GM12892 (cell line): ENCODE results near the gene CPSF4.
A peak's percentile ranks its signal among the peaks of the same experiment; 100 is the strongest.

Source experiments
- DNase-seq: peaks from one replicate; pipeline ENCODE4 v3.0.0; 2011; ENCODE audit not compliant: insufficient read length
- FAIRE-seq: peaks from 2 replicates; lab custom pipeline; 2011; peaks lifted over from hg19 to GRCh38; lab: Jason Lieb, UNC
- POLR2A ChIP-seq: IDR thresholded peaks from 2 replicates; pipeline ENCODE4 v1.6.1; 2011; ENCODE audit warnings: low read depth, low read length, control low read depth
- POLR2AphosphoS5 ChIP-seq: IDR thresholded peaks from 2 replicates; pipeline ENCODE4 v1.6.1; 2011; ENCODE audit warnings: low read depth, low read length, control low read depth
- TAF1 ChIP-seq: IDR thresholded peaks from 2 replicates; pipeline ENCODE4 v1.6.1; 2011; ENCODE audit warnings: low read depth, mild to moderate bottlenecking, control low read depth, low read length, borderline replicate concordance

CPSF4 gene

GRCh38 chr7:99476107-99476506 lies 37.4 kb downstream of the CPSF4 start:
- no peak for FAIRE-seq
- no peak for DNase-seq
- TF ChIP-seq TAF1 (no peak), POLR2A (no peak), POLR2AphosphoS5 (no peak)

GRCh38 chr7:99478464-99479440 lies 40.0 kb downstream of the CPSF4 start:
- FAIRE-seq (no peak), DNase-seq (no peak)
- TF ChIP-seq POLR2AphosphoS5 (no peak; the same call in 1 of the 2 replicates), POLR2A (no peak), TAF1 (no peak)

GRCh38 chr7:99485094-99485493 lies 46.4 kb downstream of the CPSF4 start:
- DNase-seq (no peak), FAIRE-seq (no peak)
- TF ChIP-seq POLR2AphosphoS5 (0 out of 2 replicates have a peak, but pooled peaks have one; percentile 3), TAF1 (no peak), POLR2A (no peak)

GRCh38 chr7:99489235-99489634 lies 50.5 kb downstream of the CPSF4 start:
- FAIRE-seq: no peak
- no peak for TF ChIP-seq TAF1
- no peak for TF ChIP-seq POLR2A
- no peak for TF ChIP-seq POLR2AphosphoS5
- DNase-seq: no peak

GRCh38 chr7:99490878-99491277 lies 52.1 kb downstream of the CPSF4 start:
- TF ChIP-seq TAF1: no peak
- TF ChIP-seq POLR2A: no peak
- TF ChIP-seq POLR2AphosphoS5: no peak
- no peak for DNase-seq
- no peak for FAIRE-seq

GRCh38 chr7:99493823-99494222 lies 55.1 kb downstream of the CPSF4 start:
- DNase-seq: no peak

GRCh38 chr7:99497766-99498545 lies 59.2 kb downstream of the CPSF4 start:
- no peak for FAIRE-seq
- DNase-seq: no peak
- no peak for TF ChIP-seq TAF1
- no peak for TF ChIP-seq POLR2AphosphoS5
- no peak for TF ChIP-seq POLR2A

More at GRCh38 chr7:99493823-99494222, 55.1 kb downstream of the CPSF4 start:
- no peak for FAIRE-seq
- TF ChIP-seq POLR2A (no peak), TAF1 (no peak), POLR2AphosphoS5 (no peak)

GRCh38 chr7:99498546-99498944 lies 59.8 kb downstream of the CPSF4 start:
- no peak for FAIRE-seq
- DNase-seq: no peak

GRCh38 chr7:99499371-99499720 lies 60.6 kb downstream of the CPSF4 start:
- FAIRE-seq (no peak), DNase-seq (no peak)
- TF ChIP-seq POLR2A (no peak), POLR2AphosphoS5 (no peak), TAF1 (no peak)

More at GRCh38 chr7:99498546-99498944, 59.8 kb downstream of the CPSF4 start:
- TF ChIP-seq POLR2A (no peak), TAF1 (no peak), POLR2AphosphoS5 (no peak)

GRCh38 chr7:99499721-99500636 lies 61.2 kb downstream of the CPSF4 start, which contains the start of gene ZNF394:
ZNF394 (minus strand) TSS chr7:99500281; CDS start chr7:99500093, 188 bp downstream.
- DNase-seq (peak; percentile 84), FAIRE-seq (peak; percentile 81)
- TF ChIP-seq POLR2AphosphoS5: peak; percentile 95
- peak; percentile 95 for TF ChIP-seq POLR2A
- TF ChIP-seq TAF1: peak; percentile 87
